Measurements from ENCODE around the gene PCSK4.
"Not testable (repeated sequence)": the region's sequence is repeated elsewhere in the genome, so short reads cannot be mapped to it uniquely, and the experiment has no call there.

Gene PCSK4

GRCh38 chr19:1490311-1491113 lies at the start of gene PCSK4:
Gene PCSK4, minus strand, starts transcription at chr19:1490350. Its CDS starts 4 bp downstream, at chr19:1490346.
- peak; percentile 68 for FAIRE-seq

- FAIRE-seq: not testable (repeated sequence)
These were observed 49.6 kb upstream of the PCSK4 start for GRCh38 chr19:1539749-1540148.

- FAIRE-seq: no peak
These were observed 48.8 kb upstream of the PCSK4 start for GRCh38 chr19:1538978-1539377.

GRCh38 chr19:1535699-1536098 lies 45.5 kb upstream of the PCSK4 start:
- not testable (repeated sequence) for FAIRE-seq

- FAIRE-seq: no peak
These were observed 44.8 kb upstream of the PCSK4 start for GRCh38 chr19:1534972-1535371.

GRCh38 chr19:1533510-1534150 lies 43.5 kb upstream of the PCSK4 start:
- FAIRE-seq: no peak

- no peak for FAIRE-seq
These were observed 41.9 kb upstream of the PCSK4 start for GRCh38 chr19:1532003-1532402.

- no peak for FAIRE-seq
These were observed 41.4 kb upstream of the PCSK4 start for GRCh38 chr19:1531587-1531986.

GRCh38 chr19:1530856-1531255 lies 40.7 kb upstream of the PCSK4 start:
- not testable (repeated sequence) for FAIRE-seq

GRCh38 chr19:1529430-1529816 lies 39.3 kb upstream of the PCSK4 start:
- FAIRE-seq: no peak

- FAIRE-seq: no peak
These were observed 38.7 kb upstream of the PCSK4 start for GRCh38 chr19:1528596-1529429.

GRCh38 chr19:1527650-1528309 lies 37.6 kb upstream of the PCSK4 start:
- no peak for FAIRE-seq

GRCh38 chr19:1526979-1527649 lies 37.0 kb upstream of the PCSK4 start:
- FAIRE-seq: no peak

GRCh38 chr19:1526066-1526778 lies 36.1 kb upstream of the PCSK4 start:
- FAIRE-seq: no peak

- FAIRE-seq: no peak
These were observed 35.2 kb upstream of the PCSK4 start for GRCh38 chr19:1525343-1525742.

- FAIRE-seq: no peak
These were observed 34.8 kb upstream of the PCSK4 start for GRCh38 chr19:1524972-1525325.

GRCh38 chr19:1524287-1524971 lies 34.3 kb upstream of the PCSK4 start:
- no peak for FAIRE-seq

GRCh38 chr19:1523412-1524286 lies 33.5 kb upstream of the PCSK4 start, which contains the start of gene PLK5:
Gene PLK5, plus strand, starts transcription at chr19:1524077. Its CDS starts 2,920 bp downstream, at chr19:1526997.
- FAIRE-seq: no peak

GRCh38 chr19:1522838-1523237 lies 32.7 kb upstream of the PCSK4 start:
- no peak for FAIRE-seq

- FAIRE-seq: no peak
These were observed 31.9 kb upstream of the PCSK4 start for GRCh38 chr19:1522061-1522460.
